Measurements from ENCODE around the gene HOXA7.

- TF ChIP-seq POLR2A (IDR thresholded peaks at IDR 0.05): no peak
- TF ChIP-seq, protein P1, sequence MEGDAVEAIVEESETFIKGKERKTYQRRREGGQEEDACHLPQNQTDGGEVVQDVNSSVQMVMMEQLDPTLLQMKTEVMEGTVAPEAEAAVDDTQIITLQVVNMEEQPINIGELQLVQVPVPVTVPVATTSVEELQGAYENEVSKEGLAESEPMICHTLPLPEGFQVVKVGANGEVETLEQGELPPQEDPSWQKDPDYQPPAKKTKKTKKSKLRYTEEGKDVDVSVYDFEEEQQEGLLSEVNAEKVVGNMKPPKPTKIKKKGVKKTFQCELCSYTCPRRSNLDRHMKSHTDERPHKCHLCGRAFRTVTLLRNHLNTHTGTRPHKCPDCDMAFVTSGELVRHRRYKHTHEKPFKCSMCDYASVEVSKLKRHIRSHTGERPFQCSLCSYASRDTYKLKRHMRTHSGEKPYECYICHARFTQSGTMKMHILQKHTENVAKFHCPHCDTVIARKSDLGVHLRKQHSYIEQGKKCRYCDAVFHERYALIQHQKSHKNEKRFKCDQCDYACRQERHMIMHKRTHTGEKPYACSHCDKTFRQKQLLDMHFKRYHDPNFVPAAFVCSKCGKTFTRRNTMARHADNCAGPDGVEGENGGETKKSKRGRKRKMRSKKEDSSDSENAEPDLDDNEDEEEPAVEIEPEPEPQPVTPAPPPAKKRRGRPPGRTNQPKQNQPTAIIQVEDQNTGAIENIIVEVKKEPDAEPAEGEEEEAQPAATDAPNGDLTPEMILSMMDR (IDR thresholded peaks at IDR 0.05): no peak
Observed at GRCh38 chr7:27172823-27173510, 16.5 kb upstream of the HOXA7 start.
